Nephron progenitor cell (in vitro differentiated cells): ENCODE results near the gene FECH.

Experiments used
- DNase-seq: peaks from one replicate; pipeline ENCODE4 v3.0.0; 2021
- H3K27ac Mint-ChIP-seq: 2 replicates; pipeline ENCODE4 v1.8.0; 2021; ENCODE audit warnings: mild to moderate bottlenecking, moderate library complexity, mixed read lengths
- H3K27me3 Mint-ChIP-seq: 2 replicates; pipeline ENCODE4 v1.8.0; 2021; ENCODE audit warnings: mild to moderate bottlenecking, low read depth, mixed read lengths; ENCODE audit not compliant: poor library complexity
- H3K36me3 Mint-ChIP-seq: 2 replicates; pipeline ENCODE4 v1.8.0; 2021; ENCODE audit warnings: low read depth, mixed read lengths
- H3K4me1 Mint-ChIP-seq: 2 replicates; pipeline ENCODE4 v1.8.0; 2021; ENCODE audit warnings: mixed read lengths
- H3K4me3 Mint-ChIP-seq: 2 replicates; pipeline ENCODE4 v1.8.0; 2021; ENCODE audit warnings: mild to moderate bottlenecking, moderate library complexity, mixed read lengths
- H3K9me3 Mint-ChIP-seq: 2 replicates; pipeline ENCODE4 v1.8.0; 2021; ENCODE audit warnings: mild to moderate bottlenecking, moderate library complexity, mixed read lengths
- CTCF ChIP-seq: fragments of 200-600 bp; sonication (generic); IDR thresholded peaks from 2 replicates; pipeline ENCODE4 v1.5.0; 2021; ENCODE audit warnings: antibody characterized with exemption

Gene FECH

GRCh38 chr18:57575542-57575941 is 11.0 kb downstream of the FECH start:
- H3K36me3 Mint-ChIP-seq = peaks cover 30% of the 10 kb centered on the region
- no peaks in the 10 kb centered on the region for H3K9me3 Mint-ChIP-seq
- no peak for DNase-seq
- no peaks in the 10 kb centered on the region for H3K4me1 Mint-ChIP-seq
- no peak overlapping the region for H3K4me3 Mint-ChIP-seq
- H3K27ac Mint-ChIP-seq = no peak overlapping the region
- no peaks in the 10 kb centered on the region for H3K27me3 Mint-ChIP-seq
- no peak for TF ChIP-seq CTCF

GRCh38 chr18:57574866-57575265 is 11.6 kb downstream of the FECH start:
- Mint-ChIP-seq H3K27ac (no peak overlapping the region), H3K27me3 (no peaks in the 10 kb centered on the region), H3K4me3 (no peak overlapping the region), H3K9me3 (no peaks in the 10 kb centered on the region), H3K36me3 (peaks cover 37% of the 10 kb centered on the region), H3K4me1 (no peaks in the 10 kb centered on the region)
- TF ChIP-seq CTCF = no peak
- no peak for DNase-seq

- H3K9me3 Mint-ChIP-seq = no peaks in the 10 kb centered on the region
- no peaks in the 10 kb centered on the region for H3K4me1 Mint-ChIP-seq
- H3K27ac Mint-ChIP-seq = no peak overlapping the region
- no peak overlapping the region for H3K4me3 Mint-ChIP-seq
- no peak for DNase-seq
- H3K27me3 Mint-ChIP-seq = no peaks in the 10 kb centered on the region
- H3K36me3 Mint-ChIP-seq = peaks cover 34% of the 10 kb centered on the region
- TF ChIP-seq CTCF = no peak
These were observed 16.3 kb downstream of the FECH start for GRCh38 chr18:57570162-57570561.

GRCh38 chr18:57569133-57569532 is 17.4 kb downstream of the FECH start:
- Mint-ChIP-seq H3K9me3 (no peaks in the 10 kb centered on the region), H3K4me1 (no peaks in the 10 kb centered on the region), H3K27ac (no peak overlapping the region), H3K4me3 (no peak overlapping the region), H3K27me3 (no peaks in the 10 kb centered on the region), H3K36me3 (peaks cover 26% of the 10 kb centered on the region)
- TF ChIP-seq CTCF = no peak
- no peak for DNase-seq

- H3K36me3 Mint-ChIP-seq = no peaks in the 10 kb centered on the region
- H3K4me3 Mint-ChIP-seq = no peak overlapping the region
- H3K27me3 Mint-ChIP-seq = peaks cover 14% of the 10 kb centered on the region
- no peaks in the 10 kb centered on the region for H3K9me3 Mint-ChIP-seq
- TF ChIP-seq CTCF = peak; percentile 91
- H3K27ac Mint-ChIP-seq = no peak overlapping the region
- peaks cover 5% of the 10 kb centered on the region for H3K4me1 Mint-ChIP-seq
- DNase-seq = peak; percentile 47
These were observed 24.6 kb downstream of the FECH start for GRCh38 chr18:57561728-57562423.

- DNase-seq = no peak
- no peaks in the 10 kb centered on the region for H3K9me3 Mint-ChIP-seq
- H3K27ac Mint-ChIP-seq = no peak overlapping the region
- H3K27me3 Mint-ChIP-seq = peaks cover 14% of the 10 kb centered on the region
- no peak for TF ChIP-seq CTCF
- no peak overlapping the region for H3K4me3 Mint-ChIP-seq
- peaks cover 1% of the 10 kb centered on the region for H3K36me3 Mint-ChIP-seq
- H3K4me1 Mint-ChIP-seq = peaks cover 5% of the 10 kb centered on the region
These were observed 25.2 kb downstream of the FECH start for GRCh38 chr18:57561261-57561660.
